ENCODE results near the gene ETNK1. TPM values are rescaled to one million over a fixed set of nuclear protein-coding genes. Genes with fewer than 3 reads are reported as not detected.

ETNK1 gene
- total and polyA plus RNA-seq, 2 donors (not counting 1 experiment from before 2014, with no cell fraction given): 19.0 to 56.1 TPM

GRCh38 chr12:22668441-22668840 is 43.5 kb downstream of the ETNK1 start:
- no peaks in the 10 kb centered on the region for H3K27me3 ChIP-seq (ENCODE audit: control insufficient read depth, insufficient read depth, low read length)

DNA sequence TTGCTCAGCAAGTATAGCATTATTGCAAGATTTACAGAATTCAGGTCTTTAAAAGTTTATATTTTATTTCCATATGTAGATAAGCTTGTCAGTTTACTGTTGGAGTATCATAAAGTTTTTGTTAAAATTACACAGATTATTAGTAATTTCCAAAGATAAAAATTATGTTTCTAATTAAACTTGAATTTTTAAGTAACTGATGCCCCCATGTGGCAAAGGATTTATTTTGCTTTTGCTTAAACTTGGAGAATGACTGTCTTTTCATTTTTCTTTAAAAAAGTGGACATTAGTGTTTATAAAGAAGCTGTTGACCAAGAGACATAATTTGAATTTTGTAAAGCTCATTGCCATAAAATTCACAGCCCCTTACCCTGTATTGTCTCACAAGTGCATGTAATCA is 45.8 kb downstream of the ETNK1 start:
- peak in 1 of 2 donors; percentile 54 for DNase-seq (ENCODE audit: low read depth in 2 of 2)
- H2AFZ ChIP-seq (ENCODE audit: low read length): no peak overlapping the region
- no peaks in the 10 kb centered on the region for H4K20me1 ChIP-seq (ENCODE audit: control insufficient read depth, extremely low read depth, insufficient read depth, low read length)
- H3K27ac ChIP-seq (ENCODE audit: insufficient read depth, low read length): no peak overlapping the region
- H3K79me2 ChIP-seq (ENCODE audit: control insufficient read depth, insufficient read depth, low read length): no peaks in the 10 kb centered on the region
- no peak for TF ChIP-seq EZH2 (IDR thresholded peaks at IDR 0.05; ENCODE audit: low read length, missing control alignments)
- TF ChIP-seq, protein P1, sequence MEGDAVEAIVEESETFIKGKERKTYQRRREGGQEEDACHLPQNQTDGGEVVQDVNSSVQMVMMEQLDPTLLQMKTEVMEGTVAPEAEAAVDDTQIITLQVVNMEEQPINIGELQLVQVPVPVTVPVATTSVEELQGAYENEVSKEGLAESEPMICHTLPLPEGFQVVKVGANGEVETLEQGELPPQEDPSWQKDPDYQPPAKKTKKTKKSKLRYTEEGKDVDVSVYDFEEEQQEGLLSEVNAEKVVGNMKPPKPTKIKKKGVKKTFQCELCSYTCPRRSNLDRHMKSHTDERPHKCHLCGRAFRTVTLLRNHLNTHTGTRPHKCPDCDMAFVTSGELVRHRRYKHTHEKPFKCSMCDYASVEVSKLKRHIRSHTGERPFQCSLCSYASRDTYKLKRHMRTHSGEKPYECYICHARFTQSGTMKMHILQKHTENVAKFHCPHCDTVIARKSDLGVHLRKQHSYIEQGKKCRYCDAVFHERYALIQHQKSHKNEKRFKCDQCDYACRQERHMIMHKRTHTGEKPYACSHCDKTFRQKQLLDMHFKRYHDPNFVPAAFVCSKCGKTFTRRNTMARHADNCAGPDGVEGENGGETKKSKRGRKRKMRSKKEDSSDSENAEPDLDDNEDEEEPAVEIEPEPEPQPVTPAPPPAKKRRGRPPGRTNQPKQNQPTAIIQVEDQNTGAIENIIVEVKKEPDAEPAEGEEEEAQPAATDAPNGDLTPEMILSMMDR (conservative IDR thresholded peaks at IDR 0.05 in 1 of 2, IDR thresholded peaks at IDR 0.05 in 1 of 2; ENCODE audit: low read depth in 1 of 2, low read length in 2 of 2): peak in 1 of 2 donors; percentile 30
- H3K4me2 ChIP-seq (ENCODE audit: extremely low read depth, insufficient read depth, low read length): no peak overlapping the region
- no peaks in the 10 kb centered on the region for H3K27me3 ChIP-seq (ENCODE audit: control insufficient read depth, insufficient read depth, low read length)
- H3K4me3 ChIP-seq (replicated peaks in 1 of 4; ENCODE audit: control extremely low read depth in 1 of 4, insufficient read depth in 1 of 4, low read depth in 3 of 4, low read length in 4 of 4): no peak overlapping the region
- no peaks in the 10 kb centered on the region for H3K36me3 ChIP-seq (ENCODE audit: control insufficient read depth, insufficient read depth, low read length)
- H3K9ac ChIP-seq (ENCODE audit: insufficient read depth, low read length): no peak overlapping the region
- H3K4me1 ChIP-seq (ENCODE audit: control insufficient read depth, extremely low read depth, insufficient read depth, low read length): peaks cover 5% of the 10 kb centered on the region
- no peaks in the 10 kb centered on the region for H3K9me3 ChIP-seq (ENCODE audit: control insufficient read depth, insufficient read depth, low read depth, low read length)

More at GRCh38 chr12:22668441-22668840, 43.5 kb downstream of the ETNK1 start:
- H3K79me2 ChIP-seq (ENCODE audit: control insufficient read depth, insufficient read depth, low read length): no peaks in the 10 kb centered on the region
- H3K36me3 ChIP-seq (ENCODE audit: control insufficient read depth, insufficient read depth, low read length): no peaks in the 10 kb centered on the region
- no peaks in the 10 kb centered on the region for H4K20me1 ChIP-seq (ENCODE audit: control insufficient read depth, extremely low read depth, insufficient read depth, low read length)
- H3K9ac ChIP-seq (ENCODE audit: insufficient read depth, low read length): no peak overlapping the region
- DNase-seq (ENCODE audit: low read depth in 2 of 2): no peak
- H3K4me1 ChIP-seq (ENCODE audit: control insufficient read depth, extremely low read depth, insufficient read depth, low read length): peaks cover 4% of the 10 kb centered on the region
- H3K9me3 ChIP-seq (ENCODE audit: control insufficient read depth, insufficient read depth, low read depth, low read length): no peaks in the 10 kb centered on the region
- H3K4me3 ChIP-seq (replicated peaks in 1 of 4; ENCODE audit: control extremely low read depth in 1 of 4, insufficient read depth in 1 of 4, low read depth in 3 of 4, low read length in 4 of 4): no peak overlapping the region
- H3K27ac ChIP-seq (ENCODE audit: insufficient read depth, low read length): no peak overlapping the region
- H3K4me2 ChIP-seq (ENCODE audit: extremely low read depth, insufficient read depth, low read length): no peak overlapping the region
- TF ChIP-seq, protein P1 (conservative IDR thresholded peaks at IDR 0.05 in 1 of 2, IDR thresholded peaks at IDR 0.05 in 1 of 2; ENCODE audit: low read depth in 1 of 2, low read length in 2 of 2): no peak
- TF ChIP-seq EZH2 (IDR thresholded peaks at IDR 0.05; ENCODE audit: low read length, missing control alignments): no peak
- no peak overlapping the region for H2AFZ ChIP-seq (ENCODE audit: low read length)

DNA sequence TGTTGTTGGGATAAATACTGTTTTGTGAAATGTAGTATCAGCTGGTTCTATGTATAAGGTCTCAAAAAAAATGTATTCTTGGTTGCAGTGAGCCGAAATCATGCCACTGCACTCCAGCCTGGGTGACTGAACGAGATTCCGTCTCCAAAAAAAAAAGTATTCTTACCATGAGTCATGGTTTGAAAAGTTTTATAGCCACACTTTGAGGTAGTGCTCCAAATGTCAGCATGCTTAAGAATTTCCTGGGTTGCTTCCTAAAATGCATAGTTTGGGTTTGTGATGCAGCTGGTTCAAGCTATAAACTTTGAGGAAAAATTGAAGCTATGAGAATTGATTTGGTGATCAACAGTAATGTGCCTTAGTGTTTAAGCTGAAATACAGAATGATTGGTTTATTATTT is 48.0 kb downstream of the ETNK1 start:
- Histone ChIP-seq H3K9ac (ENCODE audit: insufficient read depth, low read length) (no peak overlapping the region), H3K4me1 (ENCODE audit: control insufficient read depth, extremely low read depth, insufficient read depth, low read length) (peaks cover 5% of the 10 kb centered on the region), H3K9me3 (ENCODE audit: control insufficient read depth, insufficient read depth, low read depth, low read length) (no peaks in the 10 kb centered on the region), H4K20me1 (ENCODE audit: control insufficient read depth, extremely low read depth, insufficient read depth, low read length) (no peaks in the 10 kb centered on the region), H3K27me3 (ENCODE audit: control insufficient read depth, insufficient read depth, low read length) (no peaks in the 10 kb centered on the region), H2AFZ (ENCODE audit: low read length) (no peak overlapping the region), H3K4me3 (replicated peaks in 1 of 4; ENCODE audit: control extremely low read depth in 1 of 4, insufficient read depth in 1 of 4, low read depth in 3 of 4, low read length in 4 of 4) (no peak overlapping the region), H3K36me3 (ENCODE audit: control insufficient read depth, insufficient read depth, low read length) (no peaks in the 10 kb centered on the region), H3K79me2 (ENCODE audit: control insufficient read depth, insufficient read depth, low read length) (no peaks in the 10 kb centered on the region), H3K4me2 (ENCODE audit: extremely low read depth, insufficient read depth, low read length) (no peak overlapping the region), H3K27ac (ENCODE audit: insufficient read depth, low read length) (no peak overlapping the region)
- TF ChIP-seq EZH2 (IDR thresholded peaks at IDR 0.05; ENCODE audit: low read length, missing control alignments): no peak
- TF ChIP-seq, protein P1 (conservative IDR thresholded peaks at IDR 0.05 in 1 of 2, IDR thresholded peaks at IDR 0.05 in 1 of 2; ENCODE audit: low read depth in 1 of 2, low read length in 2 of 2): no peak
- DNase-seq (ENCODE audit: low read depth in 2 of 2): peak; percentile 73 to 87

Measured in fibroblast of lung (primary cell).